Fibroblast of lung (primary cell): ENCODE measurements around the gene HOXD9. TPM values are rescaled to one million over a fixed set of nuclear protein-coding genes. Genes with fewer than 3 reads are reported as not detected.

Experiments used
- DNase-seq, 2 donors: peaks; one replicate each; pipeline versions ENCODE4 v3.0.0 to v3.0.0-alpha.2; 2010; ENCODE audit warnings: low read depth in 2 of 2
- H2AFZ ChIP-seq: 2 replicates; pipeline ENCODE4 v1.5.1; 2012; ENCODE audit warnings: low read length, control low read depth, inconsistent platforms
- H3K27ac ChIP-seq: 2 replicates; pipeline ENCODE4 v1.5.1; 2011; ENCODE audit warnings: low read length, control low read depth; ENCODE audit not compliant: insufficient read depth
- H3K27me3 ChIP-seq: 2 replicates; pipeline ENCODE4 v1.5.1; 2011; ENCODE audit warnings: mild to moderate bottlenecking, low read length; ENCODE audit not compliant: control insufficient read depth, insufficient read depth
- H3K36me3 ChIP-seq: 2 replicates; pipeline ENCODE4 v1.5.1; 2011; ENCODE audit warnings: low read length; ENCODE audit not compliant: control insufficient read depth, insufficient read depth
- H3K4me1 ChIP-seq: 2 replicates; pipeline ENCODE4 v1.5.1; 2011; ENCODE audit warnings: low read length; ENCODE audit not compliant: control insufficient read depth, insufficient read depth; ENCODE audit errors: extremely low read depth
- H3K4me2 ChIP-seq: 2 replicates; pipeline ENCODE4 v1.5.1; 2011; ENCODE audit warnings: low read length, control low read depth; ENCODE audit not compliant: insufficient read depth; ENCODE audit errors: extremely low read depth
- H3K4me3 ChIP-seq, 4 experiments: fragments of 200-600 bp in 1 of 4; sonication (generic) in 1 of 4; replicated peaks in 1 of 4; 2 replicates each; pipeline ENCODE4 v1.5.1; 2011 to 2016; ENCODE audit warnings: low read length in 4 of 4, low read depth in 3 of 4, mild to moderate bottlenecking in 3 of 4, control low read depth in 2 of 4, inconsistent platforms in 1 of 4, mixed read lengths in 1 of 4; ENCODE audit not compliant: insufficient read depth in 1 of 4; ENCODE audit errors: control extremely low read depth in 1 of 4
- H3K79me2 ChIP-seq: 2 replicates; pipeline ENCODE4 v1.5.1; 2012; ENCODE audit warnings: mild to moderate bottlenecking, low read length, inconsistent platforms; ENCODE audit not compliant: control insufficient read depth, insufficient read depth
- H3K9ac ChIP-seq: 2 replicates; pipeline ENCODE4 v1.5.1; 2011; ENCODE audit warnings: mild to moderate bottlenecking, low read length, control low read depth; ENCODE audit not compliant: insufficient read depth
- H3K9me3 ChIP-seq: 2 replicates; pipeline ENCODE4 v1.5.1; 2012; ENCODE audit warnings: low read depth, low read length; ENCODE audit not compliant: control insufficient read depth, insufficient read depth
- H4K20me1 ChIP-seq: 2 replicates; pipeline ENCODE4 v1.5.1; 2011; ENCODE audit warnings: low read length; ENCODE audit not compliant: control insufficient read depth, insufficient read depth; ENCODE audit errors: extremely low read depth
- EZH2 ChIP-seq: IDR thresholded peaks from 2 replicates; pipeline ENCODE4 v1.5.1; 2012; ENCODE audit warnings: low read length, control low read depth, mild to moderate bottlenecking; ENCODE audit errors: missing control alignments
- polyA plus RNA-seq, 2 donors: library from polyadenylated mRNA; depleted of rRNA in 1 of 2; stranded (reverse) in 1 of 2; unstranded in 1 of 2; fragments of >200 nt; gene quantifications; 2 replicates each; pipeline ENCODE4 v1.2.1, GENCODE V29; 2011 to 2012; ENCODE audit warnings: missing spikeins in 1 of 2
- total RNA-seq: library from RNA; depleted of rRNA; stranded (reverse); fragments of >200 nt; gene quantifications from 2 replicates; pipeline ENCODE4 v1.2.1, GENCODE V29; 2014
- TF ChIP-seq, protein P1 (sequence below), 2 donors: IDR thresholded peaks in 1 of 2; conservative IDR thresholded peaks in 1 of 2; 1 replicate in 1 of 2; 2 replicates in 1 of 2; pipeline ENCODE4 v1.5.1; 2011 to 2012; ENCODE audit warnings: low read length in 2 of 2, control low read depth in 1 of 2, inconsistent platforms in 1 of 2, low read depth in 1 of 2, mild to moderate bottlenecking in 1 of 2

HOXD9 gene
- total and polyA plus RNA-seq, 2 donors (not counting 1 experiment from before 2014, with no cell fraction given): not detected

DNA sequence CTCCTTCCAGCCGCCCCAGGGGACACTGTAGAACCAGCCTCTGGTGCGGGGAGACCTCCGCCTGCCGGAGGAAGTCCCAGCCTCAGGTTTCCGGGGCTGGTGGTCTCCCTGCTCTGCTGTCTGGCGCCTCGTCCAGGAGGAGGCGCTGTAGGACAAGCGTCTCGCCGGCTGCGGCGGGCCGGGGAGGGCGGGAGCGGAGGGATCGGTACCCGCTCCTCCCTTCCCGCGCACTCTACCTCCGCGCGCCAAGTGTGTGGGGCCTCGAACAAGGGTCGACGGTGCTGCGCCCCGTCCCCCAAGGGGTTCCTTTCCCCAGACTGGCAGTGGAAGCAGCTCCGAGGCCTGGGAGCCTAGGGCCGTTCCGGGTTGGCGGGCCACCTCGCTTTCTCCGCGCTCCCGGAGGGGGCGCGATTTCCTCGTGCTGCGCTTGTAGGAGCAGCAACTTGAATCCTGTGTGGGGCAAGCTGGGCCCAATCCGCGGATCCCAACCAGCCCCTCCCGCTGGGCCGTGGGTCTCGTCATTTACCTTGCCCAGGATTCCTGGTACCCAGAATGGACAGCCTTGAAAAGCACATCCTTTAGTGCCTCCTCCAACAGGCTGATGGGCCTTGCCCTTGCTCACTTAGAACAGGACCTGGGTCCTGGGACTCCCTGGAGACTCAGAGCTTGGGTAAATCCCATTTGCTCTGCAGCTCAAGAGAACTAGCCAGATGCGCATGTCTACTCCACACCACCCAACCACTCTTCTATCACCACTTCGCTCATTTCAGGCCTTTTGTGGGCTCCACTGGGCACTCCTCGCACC is 18.2 kb downstream of the HOXD9 start:
- Histone ChIP-seq H4K20me1 (no peaks in the 10 kb centered on the region), H3K4me2 (peak overlapping the region; percentile 78), H3K4me3 (peak overlapping the region in 3 of 4 experiments; percentile 17 to 59 (median 21)), H3K9ac (no peak overlapping the region), H3K4me1 (no peaks in the 10 kb centered on the region), H3K27me3 (peaks cover 56% of the 10 kb centered on the region), H3K36me3 (no peaks in the 10 kb centered on the region), H2AFZ (peak overlapping the region; percentile 65), H3K9me3 (no peaks in the 10 kb centered on the region), H3K27ac (no peak overlapping the region), H3K79me2 (no peaks in the 10 kb centered on the region)
- DNase-seq: peak; percentile 41 to 64
- TF ChIP-seq EZH2: peak; percentile 33
- TF ChIP-seq, protein P1, sequence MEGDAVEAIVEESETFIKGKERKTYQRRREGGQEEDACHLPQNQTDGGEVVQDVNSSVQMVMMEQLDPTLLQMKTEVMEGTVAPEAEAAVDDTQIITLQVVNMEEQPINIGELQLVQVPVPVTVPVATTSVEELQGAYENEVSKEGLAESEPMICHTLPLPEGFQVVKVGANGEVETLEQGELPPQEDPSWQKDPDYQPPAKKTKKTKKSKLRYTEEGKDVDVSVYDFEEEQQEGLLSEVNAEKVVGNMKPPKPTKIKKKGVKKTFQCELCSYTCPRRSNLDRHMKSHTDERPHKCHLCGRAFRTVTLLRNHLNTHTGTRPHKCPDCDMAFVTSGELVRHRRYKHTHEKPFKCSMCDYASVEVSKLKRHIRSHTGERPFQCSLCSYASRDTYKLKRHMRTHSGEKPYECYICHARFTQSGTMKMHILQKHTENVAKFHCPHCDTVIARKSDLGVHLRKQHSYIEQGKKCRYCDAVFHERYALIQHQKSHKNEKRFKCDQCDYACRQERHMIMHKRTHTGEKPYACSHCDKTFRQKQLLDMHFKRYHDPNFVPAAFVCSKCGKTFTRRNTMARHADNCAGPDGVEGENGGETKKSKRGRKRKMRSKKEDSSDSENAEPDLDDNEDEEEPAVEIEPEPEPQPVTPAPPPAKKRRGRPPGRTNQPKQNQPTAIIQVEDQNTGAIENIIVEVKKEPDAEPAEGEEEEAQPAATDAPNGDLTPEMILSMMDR (conservative IDR thresholded peaks at IDR 0.05 in 1 of 2, IDR thresholded peaks at IDR 0.05 in 1 of 2; ENCODE audit: low read depth in 1 of 2, low read length in 2 of 2): peak; percentile 59 to 82

DNA sequence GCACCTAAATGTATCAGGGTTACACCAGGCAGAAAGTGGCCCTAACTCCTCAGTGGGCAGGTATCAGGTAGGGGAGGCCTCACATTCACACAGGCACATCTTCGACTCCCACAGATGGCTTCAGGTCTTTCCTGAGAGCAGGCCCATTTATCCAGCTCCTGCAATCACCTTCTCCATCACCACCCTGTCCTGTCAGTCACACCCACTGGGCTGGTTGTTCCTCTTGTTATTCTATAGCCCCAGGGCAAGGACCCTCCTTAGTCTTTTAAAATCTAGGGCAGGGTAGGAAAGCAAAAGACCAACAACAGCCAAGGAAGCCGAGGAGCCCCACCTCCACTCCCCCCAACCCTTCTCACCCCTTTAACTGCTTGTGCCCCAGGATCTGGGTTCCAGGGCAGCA is 19.8 kb downstream of the HOXD9 start:
- TF ChIP-seq, protein P1 (conservative IDR thresholded peaks at IDR 0.05 in 1 of 2, IDR thresholded peaks at IDR 0.05 in 1 of 2; ENCODE audit: low read depth in 1 of 2, low read length in 2 of 2): no peak
- TF ChIP-seq EZH2: no peak
- H3K9me3 ChIP-seq: no peaks in the 10 kb centered on the region
- H3K79me2 ChIP-seq: no peaks in the 10 kb centered on the region
- no peak for DNase-seq
- no peak overlapping the region for H3K9ac ChIP-seq
- no peaks in the 10 kb centered on the region for H3K4me1 ChIP-seq
- no peak overlapping the region for H3K4me2 ChIP-seq
- H3K36me3 ChIP-seq: no peaks in the 10 kb centered on the region
- H4K20me1 ChIP-seq: no peaks in the 10 kb centered on the region
- H3K4me3 ChIP-seq: no peak overlapping the region
- no peak overlapping the region for H3K27ac ChIP-seq
- peaks cover 50% of the 10 kb centered on the region for H3K27me3 ChIP-seq
- no peak overlapping the region for H2AFZ ChIP-seq

DNA sequence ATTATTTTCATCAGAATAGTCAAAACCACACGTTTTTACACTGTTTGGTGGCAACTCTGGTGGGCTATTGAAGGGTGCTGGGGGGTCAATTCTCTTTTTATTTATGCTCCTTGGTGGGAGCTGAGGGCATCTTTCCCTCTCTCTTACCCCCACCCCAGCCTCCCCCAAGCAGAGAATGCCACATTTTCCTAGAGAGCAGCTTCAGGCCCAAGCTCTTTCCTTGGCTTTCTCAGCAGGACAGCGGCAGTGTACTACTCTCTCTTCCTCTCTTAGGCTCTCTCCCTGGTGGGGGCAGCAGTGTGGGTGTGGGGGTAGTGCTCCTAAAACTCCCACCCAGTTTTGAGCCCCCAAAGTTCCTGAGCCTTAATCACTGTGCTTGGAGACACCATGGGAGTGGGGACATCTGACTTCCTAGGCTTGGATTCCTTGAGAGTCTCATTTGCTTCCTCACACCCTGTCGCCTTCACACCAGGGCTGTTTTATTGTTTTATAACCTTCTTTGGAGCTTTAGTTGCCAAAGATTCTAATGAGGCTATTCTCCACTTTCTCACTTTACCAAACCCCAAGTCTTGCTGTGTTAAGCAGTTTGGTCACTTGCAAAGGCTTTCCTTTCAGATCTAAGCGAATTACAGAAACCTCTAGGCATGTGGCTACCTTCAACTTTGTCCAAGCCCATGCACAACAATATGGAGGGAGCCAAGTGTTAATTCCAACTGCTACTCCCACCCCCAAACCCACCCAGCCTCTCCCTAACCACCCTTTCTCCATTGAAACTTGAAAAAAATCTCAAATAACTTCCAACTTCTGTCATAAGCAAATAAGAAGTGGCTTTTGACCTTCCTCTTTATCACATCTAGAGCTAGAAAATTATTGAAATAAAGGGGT is 22.8 kb downstream of the HOXD9 start:
- H3K36me3 ChIP-seq: no peaks in the 10 kb centered on the region
- H3K79me2 ChIP-seq: no peaks in the 10 kb centered on the region
- H3K4me2 ChIP-seq: no peak overlapping the region
- no peaks in the 10 kb centered on the region for H4K20me1 ChIP-seq
- no peak overlapping the region for H3K9ac ChIP-seq
- TF ChIP-seq, protein P1 (conservative IDR thresholded peaks at IDR 0.05 in 1 of 2, IDR thresholded peaks at IDR 0.05 in 1 of 2; ENCODE audit: low read depth in 1 of 2, low read length in 2 of 2): no peak
- no peak for TF ChIP-seq EZH2
- DNase-seq: no peak
- no peak overlapping the region for H2AFZ ChIP-seq
- H3K27me3 ChIP-seq: peaks cover 51% of the 10 kb centered on the region
- no peaks in the 10 kb centered on the region for H3K9me3 ChIP-seq
- H3K4me3 ChIP-seq: no peak overlapping the region
- H3K4me1 ChIP-seq: no peaks in the 10 kb centered on the region
- H3K27ac ChIP-seq: no peak overlapping the region
